ENCODE measurements around the gene NR1H4.
"Not testable (repeated sequence)": the region's sequence is repeated elsewhere in the genome, so short reads cannot be mapped to it uniquely, and the experiment has no call there.

Gene NR1H4

DNA sequence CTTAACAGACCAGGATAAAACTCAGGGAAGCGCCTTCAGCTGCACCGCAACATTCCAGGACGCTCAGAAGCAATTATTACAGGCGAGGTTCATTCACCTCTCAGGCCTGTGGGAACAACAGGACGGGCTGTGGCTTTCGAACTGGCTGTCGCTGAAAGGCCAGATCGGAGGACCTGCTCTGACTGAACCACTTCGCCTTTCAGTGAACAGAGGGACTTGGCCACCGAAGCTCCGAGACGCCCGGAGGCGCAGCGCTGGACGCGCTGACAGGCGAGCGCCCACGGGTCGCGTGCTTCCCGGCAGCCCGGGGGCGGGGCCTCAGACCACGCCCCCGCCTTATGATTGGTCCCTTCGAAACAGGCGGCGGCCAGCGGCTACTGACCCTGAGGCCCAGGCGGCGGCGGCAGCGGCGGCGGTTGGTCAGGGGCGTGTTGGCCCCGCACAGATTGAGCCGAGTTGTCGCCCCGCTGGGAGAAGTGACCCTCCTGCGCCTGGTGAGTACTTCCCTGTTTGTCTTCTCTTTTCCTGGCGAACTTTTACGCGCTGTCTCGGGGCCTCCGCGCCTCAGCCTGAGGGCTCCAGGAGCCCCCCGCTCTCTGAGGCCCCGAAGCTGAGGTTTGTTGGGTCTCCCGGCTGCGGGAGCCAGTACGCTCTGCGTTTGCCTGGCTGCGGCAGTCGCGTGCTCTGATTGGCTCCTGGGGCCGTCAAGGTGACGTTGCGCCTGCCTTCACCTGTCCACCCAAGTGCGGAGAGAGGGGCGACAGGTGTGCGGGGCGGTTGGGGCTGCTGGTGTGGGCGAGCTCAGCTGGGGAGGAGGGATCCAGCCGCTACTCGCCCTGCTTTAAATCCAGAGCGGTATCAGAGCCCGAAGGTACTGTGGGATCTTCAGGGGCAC is 99.9 kb downstream of the NR1H4 start, which contains the start of gene GAS2L3:
TSS of gene GAS2L3 (plus strand) at position 393 of the 895 bp plus-strand sequence. CDS start 21,221 bp downstream, outside the sequence.
- DNase-seq = peak; percentile 63 to 71

DNA sequence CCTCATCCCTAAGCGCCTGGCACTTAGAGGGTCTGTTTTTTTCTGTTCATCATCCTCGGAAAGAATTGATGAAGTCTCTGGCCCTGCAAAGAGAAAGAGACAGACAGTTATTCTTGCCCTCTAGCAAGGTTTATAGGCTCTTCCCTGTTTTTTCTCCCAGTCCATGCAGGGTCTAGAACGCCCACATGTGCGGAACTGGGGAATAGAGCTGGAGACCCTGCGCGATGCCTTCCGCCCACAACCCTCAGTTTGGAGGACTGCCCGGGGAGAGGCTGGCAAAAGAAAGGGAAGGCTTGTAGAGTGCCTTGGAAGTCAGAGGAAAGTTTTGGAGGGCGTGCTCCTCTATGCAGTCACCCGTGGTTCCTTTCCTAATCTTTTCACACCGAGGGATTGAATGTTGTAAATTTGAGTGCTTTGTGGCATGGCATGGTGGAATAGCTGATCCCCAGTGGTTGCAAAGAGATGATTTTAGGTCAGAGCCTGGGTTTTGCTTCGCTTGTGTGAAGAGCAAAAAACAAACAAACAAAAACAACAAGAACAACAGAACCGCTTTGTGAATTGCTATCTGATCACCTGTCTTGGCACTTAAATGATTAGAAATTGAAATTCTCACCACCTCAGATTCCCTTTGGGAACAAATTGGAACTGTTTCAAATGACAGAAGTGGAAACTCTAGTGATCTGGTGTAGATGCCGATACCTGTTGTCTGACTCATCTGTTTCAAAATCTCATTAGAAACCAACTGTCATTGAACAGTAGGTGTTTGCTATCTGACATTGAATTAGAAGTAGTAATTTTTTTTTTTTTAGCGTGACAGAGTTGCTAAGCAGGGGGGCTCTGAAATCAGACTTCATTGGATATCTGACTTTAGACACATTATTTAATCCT is 100.8 kb downstream of the NR1H4 start:
- no peak for DNase-seq

DNA sequence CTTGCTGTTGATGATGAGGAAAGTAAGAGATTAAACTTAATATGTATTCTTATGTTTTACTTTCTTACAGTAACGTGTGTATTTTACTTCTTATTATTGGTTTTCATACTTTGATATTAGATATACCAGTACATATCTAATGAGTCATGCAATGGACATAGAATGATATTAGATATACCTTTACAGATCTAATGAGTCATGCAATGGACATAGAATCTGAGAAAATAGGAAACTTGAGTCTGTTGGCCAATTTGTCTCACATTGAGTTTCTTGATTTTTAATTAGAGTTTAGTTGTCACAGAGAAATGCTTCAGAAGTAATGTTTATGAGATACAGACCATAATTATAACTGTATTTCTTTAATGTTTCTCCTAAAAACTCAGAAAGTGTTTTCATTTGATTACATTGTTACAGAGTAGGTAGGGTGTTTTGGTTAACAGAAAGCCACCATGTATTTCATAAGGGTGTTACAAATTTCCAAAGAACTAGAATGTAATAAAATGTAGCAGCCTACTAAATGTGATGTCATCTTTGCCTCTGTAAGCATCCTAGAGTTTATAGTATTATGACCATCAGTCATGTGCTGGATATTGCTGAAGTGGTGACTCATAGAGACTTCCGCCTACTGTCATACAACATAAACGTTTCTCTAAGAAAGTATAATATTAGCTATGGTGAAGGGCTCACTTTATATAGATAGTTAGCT is 102.8 kb downstream of the NR1H4 start:
- no peak for DNase-seq

DNA sequence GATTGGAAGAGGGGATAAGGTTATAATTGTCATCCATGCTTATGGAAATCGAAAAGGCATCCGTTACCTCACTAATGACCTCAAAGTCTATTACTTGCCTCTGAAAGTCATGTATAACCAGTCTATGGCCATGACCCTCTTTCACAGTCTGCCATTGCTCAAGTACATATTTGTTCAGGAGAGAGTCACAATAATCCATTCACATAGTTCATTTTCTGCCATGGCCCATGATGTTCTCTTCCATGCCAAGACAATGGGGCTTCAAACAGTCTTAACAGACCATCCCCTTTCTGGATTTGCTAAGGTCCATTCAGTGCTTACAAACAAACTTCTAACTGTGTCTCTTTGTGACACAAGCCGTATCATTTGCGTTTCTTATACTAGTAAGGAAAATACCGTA is 105.3 kb downstream of the NR1H4 start:
- no peak for DNase-seq

DNA sequence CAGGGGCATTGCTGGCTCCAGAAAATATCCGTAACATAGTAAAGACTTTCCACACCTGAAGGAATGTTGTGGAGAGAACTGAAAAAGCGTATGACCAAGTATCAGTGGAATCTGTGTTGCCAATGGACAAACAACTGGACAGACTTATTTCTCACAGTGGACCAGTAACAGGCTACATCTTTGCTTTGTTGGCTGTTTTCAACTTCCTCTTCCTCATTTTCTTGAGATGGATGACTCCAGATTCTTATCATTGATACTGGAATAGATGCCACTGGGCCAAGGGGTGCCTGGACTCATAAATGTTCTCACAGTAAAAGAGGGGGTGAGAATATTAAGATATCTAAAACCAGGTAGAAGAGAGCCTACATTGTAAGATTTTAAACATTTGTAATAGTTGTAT is 106.2 kb downstream of the NR1H4 start:
- no peak for DNase-seq

DNA sequence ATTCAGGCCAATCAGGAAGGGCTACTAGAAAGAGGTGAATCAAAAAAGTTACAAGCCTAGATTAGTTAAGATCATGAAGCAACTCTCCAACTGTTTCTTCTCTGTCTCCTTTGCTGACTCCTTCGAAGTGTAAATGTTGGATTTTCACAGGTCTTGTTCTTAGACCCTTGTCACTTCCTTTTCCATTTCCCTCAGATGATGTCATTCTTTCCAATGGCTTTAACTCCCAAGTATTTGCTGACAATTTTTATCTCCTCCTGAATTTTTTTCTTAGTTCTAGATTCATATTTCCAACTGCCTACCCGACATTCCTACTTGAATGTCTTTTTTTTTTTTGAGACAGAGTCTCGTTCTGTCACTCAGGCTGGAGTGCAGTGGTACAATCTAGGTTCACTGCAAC is 110.6 kb downstream of the NR1H4 start:
- DNase-seq = no peak

DNA sequence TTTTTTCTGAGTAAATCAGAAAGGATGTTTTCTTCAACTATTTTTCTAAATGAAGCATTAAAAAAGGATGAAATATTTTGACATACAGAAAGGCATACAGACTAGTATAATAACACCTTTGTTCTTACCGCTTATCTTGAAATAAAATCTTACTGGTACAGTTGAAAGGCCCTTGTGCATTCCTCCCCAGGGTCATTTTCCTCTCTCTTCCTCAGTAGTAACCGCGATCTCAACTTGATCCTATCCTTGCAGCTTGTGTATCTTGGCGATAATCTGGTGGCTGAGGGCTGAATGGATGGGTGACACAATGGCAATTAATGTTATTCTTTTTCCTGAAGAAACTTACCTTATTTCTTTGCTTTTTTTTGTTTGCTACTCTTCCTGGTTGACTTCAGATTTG is 118.3 kb downstream of the NR1H4 start:
- no peak for DNase-seq

DNA sequence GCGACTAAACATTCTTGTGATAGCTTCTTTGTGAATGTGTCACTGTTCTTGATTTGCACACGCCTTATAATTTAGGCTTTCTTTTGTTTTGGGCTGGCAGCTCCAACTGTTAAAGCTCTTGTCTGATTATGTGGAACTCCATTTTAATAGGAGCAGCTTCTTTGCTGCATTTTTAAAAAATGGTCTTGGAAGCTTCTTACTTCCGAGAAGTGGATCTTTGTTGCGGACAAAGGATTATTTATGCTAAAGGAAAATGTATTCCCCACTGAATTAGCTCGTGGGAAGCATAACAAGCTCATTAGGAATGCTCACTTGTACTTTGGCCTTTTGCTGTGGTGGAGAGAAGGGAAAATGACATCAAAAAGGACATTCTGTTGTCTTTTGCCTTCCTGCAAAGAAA is 119.8 kb downstream of the NR1H4 start:
- no peak for DNase-seq

DNA sequence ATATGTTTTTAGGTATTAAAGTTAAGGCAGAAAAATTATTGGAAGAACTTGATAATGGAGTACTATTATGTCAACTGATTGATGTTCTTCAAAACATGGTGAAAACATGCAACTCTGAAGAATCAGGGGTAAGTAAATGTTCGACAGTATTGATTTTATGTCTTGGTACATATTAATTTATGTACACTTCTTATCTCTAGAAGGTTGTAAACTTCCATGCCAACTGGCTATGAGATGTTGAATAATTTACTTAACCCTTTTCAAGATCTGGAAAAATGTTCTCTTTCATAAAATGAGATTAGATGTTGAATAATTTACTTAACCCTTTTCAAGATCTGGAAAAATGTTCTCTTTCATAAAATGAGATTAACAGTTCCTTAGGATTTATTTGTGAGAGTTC is 128.0 kb downstream of the NR1H4 start:
- DNase-seq = no peak

DNA sequence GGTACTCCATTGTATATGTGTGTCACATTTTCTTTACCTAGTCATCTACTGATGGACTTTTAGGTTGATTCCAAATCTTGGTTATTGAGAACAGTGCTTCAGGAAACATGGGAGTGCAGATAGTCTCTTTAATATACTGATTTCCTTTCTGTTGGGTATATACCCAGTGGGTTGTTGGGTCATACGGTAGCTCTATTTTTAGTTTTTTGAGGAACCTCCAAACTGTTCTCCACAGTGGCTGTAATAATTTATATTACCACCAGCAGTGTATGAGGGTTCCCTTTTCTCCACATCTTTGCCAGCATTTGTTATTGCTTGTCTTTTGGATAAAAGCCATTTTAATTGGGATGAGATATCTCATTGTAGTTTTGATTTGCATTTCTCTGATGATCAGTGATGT is 129.3 kb downstream of the NR1H4 start:
- not testable (repeated sequence) for DNase-seq

DNA sequence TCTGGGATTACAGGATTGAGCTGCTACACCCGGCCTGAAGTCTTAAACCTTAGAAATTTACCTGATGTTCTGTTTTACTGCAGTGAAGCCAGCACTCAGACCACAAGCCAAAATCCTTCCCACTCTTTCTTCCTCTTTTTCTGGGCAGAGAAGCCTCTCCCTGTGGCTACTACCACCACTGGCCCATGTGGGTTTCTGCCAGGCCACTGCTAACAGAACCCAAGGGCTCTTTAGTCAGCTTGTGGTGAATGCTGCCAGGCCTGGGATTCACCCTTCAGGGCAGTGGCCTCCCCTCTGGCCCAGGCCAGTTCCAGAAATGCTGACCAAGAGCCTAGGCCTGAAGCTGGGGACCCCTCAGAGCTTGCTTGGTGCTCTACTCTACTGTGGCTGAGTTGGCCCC is 135.1 kb downstream of the NR1H4 start:
- no peak for DNase-seq

DNA sequence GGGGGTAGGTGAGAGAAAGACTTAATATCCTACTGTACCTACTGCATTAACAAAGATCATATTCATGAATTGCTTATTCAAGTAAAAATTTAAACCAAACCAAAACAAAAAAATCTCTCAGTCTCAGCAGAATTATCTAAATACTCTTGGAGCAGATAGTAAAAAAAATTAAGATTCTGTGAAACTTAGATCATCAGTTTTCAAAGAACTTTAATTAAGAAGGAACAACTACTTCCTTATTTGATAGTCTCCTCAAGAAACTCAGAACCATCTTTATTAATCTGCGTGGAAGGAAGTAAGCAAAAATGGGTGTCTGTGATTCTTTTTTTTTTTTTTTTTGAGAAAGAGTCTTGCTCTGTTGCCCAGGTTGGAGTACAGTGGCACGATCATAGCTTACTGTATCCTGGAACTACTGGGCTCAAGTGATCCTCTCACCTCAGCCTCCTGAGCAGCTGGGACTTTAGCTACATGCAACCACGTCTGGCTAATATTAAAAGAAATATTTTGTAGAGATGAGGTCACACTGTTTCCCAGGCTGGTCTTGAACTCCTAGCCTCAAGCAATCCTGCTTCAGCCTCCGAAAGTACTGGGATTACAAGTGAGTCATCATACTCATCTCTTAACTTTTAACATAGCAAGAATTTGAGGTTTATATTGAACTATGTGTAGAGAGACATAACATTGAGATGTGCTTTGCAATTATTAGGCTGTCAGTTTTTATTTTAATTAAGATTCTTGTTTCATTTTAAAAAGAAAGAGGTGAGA is 137.2 kb downstream of the NR1H4 start:
- no peak for DNase-seq

DNA sequence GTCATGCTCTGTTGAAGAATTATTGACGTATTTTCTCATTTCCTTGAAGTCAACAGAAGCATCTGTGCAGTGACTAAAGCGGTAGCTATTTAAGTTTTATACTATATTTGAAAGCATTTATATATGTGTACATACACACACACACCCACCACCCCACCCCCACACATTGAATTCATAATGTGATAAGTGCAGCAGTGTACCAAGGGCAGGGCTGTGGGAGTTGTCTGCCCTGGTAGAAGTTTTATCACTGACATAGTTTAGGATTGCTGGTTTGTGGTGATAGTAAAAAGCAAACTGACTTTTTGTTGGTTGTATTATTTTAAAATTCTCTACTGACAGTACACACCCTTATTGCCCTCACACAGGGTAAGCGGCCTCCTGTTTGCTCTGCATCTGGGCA is 138.9 kb downstream of the NR1H4 start:
- DNase-seq = no peak
